Measurements from ENCODE around the gene ADIRF.
"Not testable (repeated sequence)": the region's sequence is repeated elsewhere in the genome, so short reads cannot be mapped to it uniquely, and the experiment has no call there.

Gene ADIRF

DNA sequence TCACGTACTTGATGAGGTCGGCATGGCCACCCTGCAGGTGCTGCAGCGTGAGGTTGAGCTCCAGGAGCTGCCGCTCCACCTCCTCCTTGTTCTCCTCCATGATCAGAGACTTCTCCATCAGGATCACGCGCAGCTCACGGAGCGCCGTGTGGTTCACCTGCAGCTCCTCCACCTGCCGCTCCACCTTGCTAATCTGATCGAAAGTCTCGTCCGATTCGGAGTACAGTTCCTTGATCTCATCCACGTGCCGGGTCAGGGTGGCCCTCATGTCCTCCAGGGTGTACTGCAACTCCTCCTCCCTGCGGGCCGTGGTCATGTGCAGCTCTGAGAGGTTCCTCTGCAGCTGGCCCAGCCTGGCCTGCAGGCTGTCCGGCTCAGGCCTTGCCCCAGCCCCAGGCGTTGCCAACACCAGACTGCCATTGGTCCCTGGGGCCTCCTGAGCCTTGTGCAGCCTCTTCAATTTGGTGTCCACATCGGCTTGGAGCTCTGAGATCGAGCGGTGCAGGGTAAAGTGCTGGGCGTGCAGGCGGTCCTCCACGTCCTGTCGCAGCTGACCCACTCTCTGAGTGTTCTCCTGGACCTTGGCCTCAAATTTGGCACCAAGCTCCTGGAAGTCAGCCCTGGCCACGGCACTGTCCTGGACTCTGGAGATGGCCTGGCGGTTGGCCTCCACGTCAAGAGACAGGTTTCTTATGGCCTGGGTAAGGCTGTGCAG, 24.8 kb upstream of the ADIRF start:
- TF ChIP-seq, protein P1, sequence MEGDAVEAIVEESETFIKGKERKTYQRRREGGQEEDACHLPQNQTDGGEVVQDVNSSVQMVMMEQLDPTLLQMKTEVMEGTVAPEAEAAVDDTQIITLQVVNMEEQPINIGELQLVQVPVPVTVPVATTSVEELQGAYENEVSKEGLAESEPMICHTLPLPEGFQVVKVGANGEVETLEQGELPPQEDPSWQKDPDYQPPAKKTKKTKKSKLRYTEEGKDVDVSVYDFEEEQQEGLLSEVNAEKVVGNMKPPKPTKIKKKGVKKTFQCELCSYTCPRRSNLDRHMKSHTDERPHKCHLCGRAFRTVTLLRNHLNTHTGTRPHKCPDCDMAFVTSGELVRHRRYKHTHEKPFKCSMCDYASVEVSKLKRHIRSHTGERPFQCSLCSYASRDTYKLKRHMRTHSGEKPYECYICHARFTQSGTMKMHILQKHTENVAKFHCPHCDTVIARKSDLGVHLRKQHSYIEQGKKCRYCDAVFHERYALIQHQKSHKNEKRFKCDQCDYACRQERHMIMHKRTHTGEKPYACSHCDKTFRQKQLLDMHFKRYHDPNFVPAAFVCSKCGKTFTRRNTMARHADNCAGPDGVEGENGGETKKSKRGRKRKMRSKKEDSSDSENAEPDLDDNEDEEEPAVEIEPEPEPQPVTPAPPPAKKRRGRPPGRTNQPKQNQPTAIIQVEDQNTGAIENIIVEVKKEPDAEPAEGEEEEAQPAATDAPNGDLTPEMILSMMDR (IDR thresholded peaks at IDR 0.05; ENCODE audit: borderline replicate concordance, insufficient read depth, low read depth, low read length): no peak
- no peak overlapping the region for H3K4me3 ChIP-seq (ENCODE audit: low read depth, low read length)

DNA sequence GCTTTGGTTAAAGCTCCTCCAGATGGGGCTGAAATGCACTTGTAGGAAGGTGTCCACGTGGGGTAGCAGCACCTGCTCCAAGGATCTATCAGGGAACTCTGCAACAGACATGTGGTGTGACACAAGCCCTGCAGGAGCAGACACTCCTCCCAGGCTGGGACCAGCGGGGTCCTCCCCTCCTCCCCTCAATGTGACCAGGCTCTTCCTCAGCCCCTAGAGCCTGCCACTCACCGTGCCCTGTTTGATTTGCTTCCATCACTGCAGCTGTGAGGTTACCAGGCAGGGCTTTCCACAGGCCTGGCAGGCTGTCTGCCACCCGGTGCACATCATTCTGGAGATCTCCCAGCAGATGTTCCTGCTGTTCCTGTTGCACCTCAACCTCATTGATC, 24.3 kb upstream of the ADIRF start:
- TF ChIP-seq, protein P1 (IDR thresholded peaks at IDR 0.05; ENCODE audit: borderline replicate concordance, insufficient read depth, low read depth, low read length): no peak
- H3K4me3 ChIP-seq (ENCODE audit: low read depth, low read length): no peak overlapping the region

DNA sequence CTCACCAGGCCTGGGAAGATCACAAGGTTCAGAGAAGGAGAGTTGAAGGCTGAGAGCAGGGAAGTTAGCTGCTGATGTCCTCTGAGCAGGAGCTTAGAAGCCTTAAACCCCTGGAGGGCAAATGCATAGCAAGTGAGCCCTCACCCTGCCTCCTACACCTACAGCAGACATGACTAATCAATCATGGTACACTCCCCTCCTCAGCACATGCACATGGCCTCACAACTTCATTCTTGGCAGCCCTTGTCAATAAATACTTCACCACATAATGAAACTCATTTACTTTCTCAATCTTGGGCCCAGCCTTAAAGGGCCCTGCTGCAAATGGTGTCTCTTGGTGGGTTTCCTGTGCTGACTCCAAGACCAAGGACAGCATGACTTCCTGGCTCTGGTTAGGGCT, 23.8 kb upstream of the ADIRF start:
- TF ChIP-seq, protein P1 (IDR thresholded peaks at IDR 0.05; ENCODE audit: borderline replicate concordance, insufficient read depth, low read depth, low read length): no peak
- no peak overlapping the region for H3K4me3 ChIP-seq (ENCODE audit: low read depth, low read length)

DNA sequence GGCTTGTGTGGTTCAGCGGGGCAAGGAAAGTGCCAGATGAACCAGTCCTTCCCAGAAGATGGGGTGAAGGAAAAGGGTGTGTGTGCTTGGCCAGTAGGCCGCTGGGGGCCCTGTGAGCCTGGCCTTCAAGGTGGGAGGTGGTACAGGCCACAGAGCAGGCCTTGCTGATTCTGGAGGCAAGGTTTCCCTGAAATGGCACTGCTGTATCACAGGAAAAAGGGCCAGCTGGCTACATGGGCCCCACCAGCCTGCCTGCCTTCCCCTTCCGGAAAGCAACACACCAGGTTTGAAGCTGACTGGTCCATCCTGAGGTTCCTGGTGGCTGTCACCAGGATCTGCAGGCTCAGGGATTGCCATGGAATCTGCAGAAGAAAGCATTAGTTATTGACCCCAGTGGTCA, 23.4 kb upstream of the ADIRF start:
- H3K4me3 ChIP-seq (ENCODE audit: low read depth, low read length): no peak overlapping the region
- TF ChIP-seq, protein P1 (IDR thresholded peaks at IDR 0.05; ENCODE audit: borderline replicate concordance, insufficient read depth, low read depth, low read length): no peak

DNA sequence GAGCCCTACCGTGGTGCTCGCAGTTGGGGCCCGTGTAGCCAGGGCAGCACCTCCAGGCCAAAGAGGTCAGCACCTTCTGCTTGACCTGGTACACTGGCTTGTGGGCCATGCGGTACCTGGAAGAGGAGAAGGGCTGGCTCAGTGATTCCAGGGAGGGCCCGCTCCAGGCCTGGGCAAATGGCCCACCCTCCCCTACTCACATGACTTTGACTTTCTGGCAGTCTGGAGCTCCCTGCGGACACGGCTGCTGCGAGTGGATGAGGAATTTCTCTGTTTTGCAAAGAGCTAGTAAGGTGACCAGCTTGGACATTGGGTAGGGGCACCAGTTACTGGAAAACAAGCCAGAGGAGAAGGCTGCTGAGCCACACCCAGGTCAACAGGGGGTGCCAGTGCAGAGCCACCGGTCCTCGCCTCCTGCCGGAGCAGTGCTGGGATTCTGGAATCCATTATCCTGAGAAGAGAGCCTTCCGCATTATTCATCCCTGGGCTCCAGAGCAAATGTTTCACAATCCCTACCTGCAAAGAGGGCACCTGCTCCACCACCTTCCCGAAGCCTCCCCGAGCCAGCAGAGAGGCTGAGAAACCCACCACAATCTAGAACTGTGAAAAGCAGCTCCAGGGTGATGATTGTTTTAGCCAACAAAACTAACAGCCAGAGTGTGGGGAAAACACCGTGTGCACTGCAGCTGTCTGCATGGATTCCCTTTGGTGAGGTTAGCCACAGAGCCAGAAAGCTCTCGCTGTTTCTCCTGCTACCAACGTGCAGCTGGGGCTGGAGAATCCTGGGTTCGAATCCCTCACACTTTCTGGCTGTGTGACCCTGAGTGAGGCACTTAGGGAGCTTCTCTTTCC, 22.7 kb upstream of the ADIRF start:
- no peak overlapping the region for H3K4me3 ChIP-seq (ENCODE audit: low read depth, low read length)
- TF ChIP-seq, protein P1 (IDR thresholded peaks at IDR 0.05; ENCODE audit: borderline replicate concordance, insufficient read depth, low read depth, low read length): no peak

DNA sequence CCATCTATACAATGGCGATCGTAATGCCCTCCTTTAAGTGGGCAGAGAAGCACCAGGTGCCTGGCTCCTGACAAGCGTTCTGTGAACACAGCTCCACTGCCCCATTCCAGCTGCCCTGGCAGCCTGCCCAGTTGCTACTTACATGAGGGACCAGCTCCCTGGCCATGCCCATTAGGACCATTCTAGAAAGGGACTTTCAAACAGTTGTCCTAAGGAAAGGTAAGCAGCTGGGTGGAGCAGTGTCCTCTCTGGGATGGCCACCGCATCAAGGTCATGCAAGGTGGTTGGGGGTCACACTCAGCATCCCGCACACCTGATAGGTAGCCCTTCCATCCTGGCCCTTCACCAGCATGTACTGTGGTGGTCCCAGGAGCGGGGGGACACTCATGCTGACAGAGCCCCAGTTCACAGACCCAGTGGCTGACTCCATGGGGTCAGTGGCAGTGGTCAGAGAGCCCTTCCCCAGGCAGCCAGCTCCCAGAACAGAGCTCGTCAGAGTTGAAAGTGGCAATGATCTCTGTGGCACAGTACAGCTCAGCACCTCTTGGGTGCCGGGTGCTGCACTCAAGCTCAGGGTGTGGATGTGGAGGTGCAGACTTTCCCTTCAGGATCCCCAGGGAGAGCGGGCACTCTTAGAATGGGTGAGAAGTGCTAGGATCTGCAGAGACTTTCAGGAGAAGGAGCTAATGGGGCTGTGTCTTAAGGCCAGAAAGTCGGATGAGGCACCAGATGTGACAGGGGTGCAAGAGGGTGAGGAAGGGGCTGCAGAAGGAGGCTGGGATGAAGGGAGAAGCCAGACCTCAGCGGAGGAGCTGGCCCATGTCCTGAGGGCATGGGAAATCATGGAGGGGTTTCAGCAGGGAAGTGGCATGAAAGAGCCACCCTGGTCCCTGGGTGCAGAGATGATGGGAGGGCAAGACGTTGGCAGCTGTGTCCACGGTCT, 21.8 kb upstream of the ADIRF start:
- no peak overlapping the region for H3K4me3 ChIP-seq (ENCODE audit: low read depth, low read length)
- TF ChIP-seq, protein P1 (IDR thresholded peaks at IDR 0.05; ENCODE audit: borderline replicate concordance, insufficient read depth, low read depth, low read length): no peak

DNA sequence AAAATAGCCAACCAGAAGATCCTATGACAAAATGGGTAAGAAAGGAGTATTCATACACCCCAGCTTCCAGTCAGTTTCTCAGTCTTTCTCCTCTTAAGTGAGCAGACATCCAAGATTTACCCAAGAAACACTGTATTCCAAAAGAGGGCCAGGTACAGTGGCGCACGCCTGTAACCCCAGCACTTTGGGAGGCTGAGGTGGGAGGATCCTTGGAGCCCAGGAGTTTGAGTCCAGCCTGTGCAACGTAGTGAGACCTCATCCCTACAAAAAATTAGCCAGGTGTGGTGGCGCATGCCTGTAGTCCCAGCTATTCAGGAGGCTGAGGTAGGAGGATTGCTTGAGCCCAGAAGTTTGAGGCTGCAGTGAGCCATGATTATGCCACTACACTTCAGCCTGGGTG, 20.5 kb upstream of the ADIRF start:
- not testable (repeated sequence) for H3K4me3 ChIP-seq (ENCODE audit: low read depth, low read length)
